Activated CD4-positive, alpha-beta T cell treated with anti-CD3 and anti-CD28 coated beads for 4 hours (primary cell): ENCODE measurements around the gene AP3D1.
"Not testable (repeated sequence)": the region's sequence is repeated elsewhere in the genome, so short reads cannot be mapped to it uniquely, and the experiment has no call there.

Experiments used
- DNase-seq, 2 donors: peaks; one replicate each; pipeline ENCODE4 v3.0.0-alpha.2; 2020

AP3D1 gene

GRCh38 chr19:2149980-2150793 is 1.2 kb downstream of the AP3D1 start:
- no peak for DNase-seq

- DNase-seq: peak; percentile 50 to 52
These were observed 2.8 kb downstream of the AP3D1 start for GRCh38 chr19:2148482-2149135.

- no peak for DNase-seq
These were observed 5.5 kb downstream of the AP3D1 start for GRCh38 chr19:2145831-2146241.

- DNase-seq: no peak
These were observed 7.2 kb downstream of the AP3D1 start for GRCh38 chr19:2144190-2144589.

- no peak for DNase-seq
These were observed 9.1 kb downstream of the AP3D1 start for GRCh38 chr19:2142173-2142829.

- no peak for DNase-seq
These were observed 11.2 kb downstream of the AP3D1 start for GRCh38 chr19:2140138-2140569.

- no peak for DNase-seq
These were observed 11.8 kb downstream of the AP3D1 start for GRCh38 chr19:2139385-2140137.

GRCh38 chr19:2138061-2138728 is 13.2 kb downstream of the AP3D1 start:
- DNase-seq: no peak

- no peak for DNase-seq
These were observed 14.6 kb downstream of the AP3D1 start for GRCh38 chr19:2136796-2137195.

GRCh38 chr19:2135474-2136402 is 15.6 kb downstream of the AP3D1 start:
- no peak for DNase-seq

- DNase-seq: no peak
These were observed 18.5 kb downstream of the AP3D1 start for GRCh38 chr19:2132731-2133490.

- no peak for DNase-seq
These were observed 19.2 kb downstream of the AP3D1 start for GRCh38 chr19:2132191-2132590.

GRCh38 chr19:2131012-2131975 is 20.1 kb downstream of the AP3D1 start:
- not testable (repeated sequence) for DNase-seq

- no peak for DNase-seq
These were observed 21.2 kb downstream of the AP3D1 start for GRCh38 chr19:2129892-2130770.

- DNase-seq: no peak
These were observed 21.9 kb downstream of the AP3D1 start for GRCh38 chr19:2129486-2129885.

- DNase-seq: no peak
These were observed 22.3 kb downstream of the AP3D1 start for GRCh38 chr19:2129022-2129421.

- DNase-seq: not testable (repeated sequence)
These were observed 23.1 kb downstream of the AP3D1 start for GRCh38 chr19:2128252-2128651.

GRCh38 chr19:2127758-2128157 is 23.6 kb downstream of the AP3D1 start:
- DNase-seq: no peak
